Endothelial cell of umbilical vein (primary cell): Measurements from ENCODE around the gene SCARF2. TPM values are rescaled to one million over a fixed set of nuclear protein-coding genes. Genes with fewer than 3 reads are reported as not detected.

Source experiments
- BruUV-seq: library from RNA; stranded (reverse); fragments of 400-500 nt; replicated peaks from 2 replicates; lab custom pipeline; 2021; lab: Mats Ljungman, UMichigan
- CTCF ChIA-PET: fragments of 300-600, 350-600 bp; sonication (Branson Sonifier 250); formaldehyde crosslinking; loops from one replicate; lab custom pipeline; 2021; ENCODE audit warnings: antibody characterized with exemption, inconsistent platforms; lab: Charles Lee
- POLR2A ChIA-PET: fragments of 300-600, 350-600 bp; sonication (Branson Sonifier 250); formaldehyde crosslinking; loops from one replicate; lab custom pipeline; 2021; ENCODE audit warnings: antibody characterized with exemption, inconsistent platforms; lab: Charles Lee
- DNase-seq: peaks from one replicate; pipeline ENCODE4 v3.0.0-alpha.2; 2011; ENCODE audit warnings: low read depth, low spot score
- FAIRE-seq: peaks from 2 replicates; lab custom pipeline; 2011; peaks lifted over from hg19 to GRCh38; lab: Jason Lieb, UNC
- H2AFZ ChIP-seq: 2 replicates; pipeline ENCODE4 v1.6.0; 2012; ENCODE audit warnings: low read depth, low read length, control low read depth, inconsistent platforms
- H3K27ac ChIP-seq: 2 replicates; pipeline ENCODE4 v1.5.1; 2011; ENCODE audit warnings: low read depth, mild to moderate bottlenecking, control low read depth, low read length, moderate library complexity; ENCODE audit not compliant: insufficient read depth
- H3K27me3 ChIP-seq, 2 experiments: 2 replicates each; pipeline versions ENCODE4 v1.6.0 to v1.6.1; 2011; ENCODE audit warnings: low read length in 2 of 2, mixed read lengths in 1 of 2; ENCODE audit not compliant: control insufficient read depth in 2 of 2, insufficient read depth in 2 of 2
- H3K36me3 ChIP-seq, 2 experiments: 2 replicates in 1 of 2; 3 replicates in 1 of 2; pipeline ENCODE4 v1.5.1; 2011; ENCODE audit warnings: low read length in 2 of 2, mild to moderate bottlenecking in 1 of 2, moderate library complexity in 1 of 2; ENCODE audit not compliant: control insufficient read depth in 2 of 2, insufficient read depth in 2 of 2; ENCODE audit errors: extremely low read depth in 1 of 2
- H3K4me1 ChIP-seq: 3 replicates; pipeline ENCODE4 v1.5.1; 2011; ENCODE audit warnings: mild to moderate bottlenecking, low read length; ENCODE audit not compliant: control insufficient read depth, insufficient read depth; ENCODE audit errors: extremely low read depth
- H3K4me2 ChIP-seq: 2 replicates; pipeline ENCODE4 v1.6.1; 2011; ENCODE audit warnings: low read length, control low read depth, mixed read lengths; ENCODE audit not compliant: insufficient read depth
- H3K4me3 ChIP-seq, 3 experiments: fragments of 200-600 bp in 1 of 3; sonication (generic), shearing (Covaris generic) in 1 of 3; replicated peaks in 1 of 3; 2 replicates each; pipeline ENCODE4 v1.5.1; 2011 to 2016; ENCODE audit warnings: control low read depth in 3 of 3, low read length in 3 of 3, mild to moderate bottlenecking in 2 of 3, inconsistent platforms in 1 of 3, low read depth in 1 of 3, moderate library complexity in 1 of 3; ENCODE audit not compliant: insufficient read depth in 1 of 3
- H3K79me2 ChIP-seq: 2 replicates; pipeline ENCODE4 v1.6.0; 2012; ENCODE audit warnings: low read length, inconsistent platforms; ENCODE audit not compliant: control insufficient read depth, insufficient read depth
- H3K9ac ChIP-seq: replicated peaks from 2 replicates; pipeline ENCODE3; 2011; ENCODE audit warnings: low read length, control low read depth; ENCODE audit not compliant: insufficient read depth; ENCODE audit errors: extremely low read depth
- H3K9me1 ChIP-seq: replicated peaks from 3 replicates; pipeline ENCODE4 v1.6.0; 2011; ENCODE audit warnings: mild to moderate bottlenecking, low read length; ENCODE audit not compliant: control insufficient read depth, insufficient read depth; ENCODE audit errors: extremely low read depth
- H3K9me3 ChIP-seq: replicated peaks from 2 replicates; pipeline ENCODE4 v1.5.1; 2012; ENCODE audit warnings: low read length, inconsistent platforms; ENCODE audit not compliant: control insufficient read depth, insufficient read depth
- H4K20me1 ChIP-seq: replicated peaks from 2 replicates; pipeline ENCODE3; 2011; ENCODE audit warnings: mild to moderate bottlenecking, low read length; ENCODE audit not compliant: control insufficient read depth, insufficient read depth; ENCODE audit errors: extremely low read depth
- EZH2 ChIP-seq: IDR thresholded peaks from 2 replicates; pipeline ENCODE4 v1.6.1; 2012; ENCODE audit warnings: borderline replicate concordance, low read depth, mild to moderate bottlenecking, moderate library complexity, low read length, inconsistent platforms; ENCODE audit not compliant: severe bottlenecking
- FOS ChIP-seq: IDR thresholded peaks from 2 replicates; pipeline ENCODE4 v1.6.1; 2011; ENCODE audit warnings: mild to moderate bottlenecking, low read length, moderate library complexity, borderline replicate concordance; ENCODE audit not compliant: insufficient read depth
- GATA2 ChIP-seq: IDR thresholded peaks from 2 replicates; pipeline ENCODE4 v1.7.0; 2011; ENCODE audit warnings: low read depth, mild to moderate bottlenecking, moderate library complexity, mixed read lengths, low read length; ENCODE audit not compliant: insufficient read length, insufficient read depth
- JUN ChIP-seq: IDR thresholded peaks from 2 replicates; pipeline ENCODE4 v1.6.1; 2011; ENCODE audit warnings: borderline replicate concordance, low read depth; ENCODE audit not compliant: insufficient read length, insufficient read depth
- MYC ChIP-seq: IDR thresholded peaks from one replicate; pipeline ENCODE4 v1.6.1; 2011; ENCODE audit warnings: mild to moderate bottlenecking, low read depth, low read length
- POLR2A ChIP-seq: IDR thresholded peaks from 2 replicates; pipeline ENCODE4 v1.6.1; 2012; ENCODE audit warnings: low read depth, mild to moderate bottlenecking, control low read depth, low read length
- POLR2AphosphoS5 ChIP-seq: IDR thresholded peaks from 2 replicates; pipeline ENCODE4 v1.6.1; 2012; ENCODE audit warnings: low read depth, mild to moderate bottlenecking, control low read depth, low read length, moderate library complexity; ENCODE audit not compliant: insufficient read depth
- dilution Hi-C: fragments of 300-500 bp; cut with MboI; formaldehyde crosslinking; loops from one replicate; pipeline ENCODE4 v1.15.0; 2019; ENCODE audit warnings: low sequenced_read_pairs; ENCODE audit not compliant: extremely low pct_ligation_motif_present
- intact Hi-C: fragments of 100-400 bp; cut with micrococcal nuclease; formaldehyde crosslinking; loops from one replicate; pipeline ENCODE4 v1.10.0; 2022
- polyA plus RNA-seq, 4 experiments: library from polyadenylated mRNA; depleted of rRNA in 3 of 4; stranded (reverse) in 3 of 4; unstranded in 1 of 4; fragments of >200 nt; gene quantifications; 2 replicates each; pipeline versions ENCODE4 v1.2.1 to v1.2.3, GENCODE V29; 2011 to 2012; ENCODE audit warnings: missing spikeins in 1 of 4
- total RNA-seq: library from RNA; stranded (reverse); gene quantifications from 2 replicates; pipeline ENCODE4 v1.2.3, GENCODE V29; 2021
- TF ChIP-seq, protein P1 (sequence below): IDR thresholded peaks from 2 replicates; pipeline ENCODE4 v1.6.1; 2011; ENCODE audit not compliant: insufficient read depth, insufficient read length
- TF ChIP-seq, protein P2 (sequence below), 2 donors: IDR thresholded peaks; 1 replicate in 1 of 2; 2 replicates in 1 of 2; pipeline ENCODE4 v1.5.1; 2011; ENCODE audit warnings: low read length in 2 of 2, mild to moderate bottlenecking in 2 of 2, moderate library complexity in 2 of 2, control low read depth in 1 of 2, inconsistent platforms in 1 of 2, low read depth in 1 of 2; ENCODE audit not compliant: insufficient read depth in 1 of 2; ENCODE audit errors: extremely low read depth in 1 of 2

SCARF2 gene
- total and polyA plus RNA-seq, 2 donors (not counting 3 experiments of a cell fraction or from before 2014, with no cell fraction given): 15.7 to 20.1 TPM

DNA sequence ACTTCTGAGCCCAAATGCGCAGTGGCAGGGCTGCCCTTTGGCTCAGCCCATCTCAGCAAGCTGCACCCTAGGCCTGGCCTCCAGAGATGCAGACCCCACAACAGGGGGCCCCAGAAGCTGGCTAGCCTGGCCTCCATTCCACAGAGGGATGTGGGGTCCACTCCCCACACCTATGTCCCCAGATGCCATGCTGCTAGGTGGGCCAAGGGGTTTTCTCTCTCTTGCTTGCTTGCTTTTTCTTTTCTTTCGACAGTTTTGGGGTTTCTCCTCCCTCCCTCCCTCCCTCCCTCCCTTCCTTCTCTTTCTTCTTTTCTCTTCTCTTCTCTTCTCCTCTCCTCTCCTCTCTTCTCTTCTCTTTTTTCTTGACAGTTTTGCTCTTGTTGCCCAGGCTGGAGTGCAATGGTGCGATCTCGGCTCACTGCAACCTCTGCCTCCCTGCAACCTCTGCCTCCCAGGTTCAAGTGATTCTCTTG, 9.6 kb downstream of the SCARF2 start:
- DNase-seq: no peak
- Histone ChIP-seq H2AFZ (no peak overlapping the region), H3K9me1 (no peaks in the 10 kb centered on the region), H3K79me2 (no peaks in the 10 kb centered on the region), H3K36me3 (peaks cover 4 to 18% of the 10 kb centered on the region in 2 experiments), H4K20me1 (peaks cover 2% of the 10 kb centered on the region), H3K27me3 (no peaks in the 10 kb centered on the region), H3K4me3 (no peak overlapping the region), H3K4me1 (peaks cover 4% of the 10 kb centered on the region), H3K4me2 (no peak overlapping the region), H3K9ac (no peak overlapping the region), H3K9me3 (no peaks in the 10 kb centered on the region), H3K27ac (no peak overlapping the region)
- dilution Hi-C loops (no loop called here), intact Hi-C loops (no loop called here)
- ChIA-PET POLR2A (no interaction called here), CTCF (interaction anchor here (1.0 to 2.6 kb wide), 3 partner anchors 10 to 29 kb away, joined by 3 to 23 read pairs (median 3); no protein-coding TSS in a partner anchor)
- no peak for FAIRE-seq
- no peak for TF ChIP-seq EZH2
- no peak for TF ChIP-seq POLR2A
- no peak for TF ChIP-seq POLR2AphosphoS5
- TF ChIP-seq, protein P1, sequence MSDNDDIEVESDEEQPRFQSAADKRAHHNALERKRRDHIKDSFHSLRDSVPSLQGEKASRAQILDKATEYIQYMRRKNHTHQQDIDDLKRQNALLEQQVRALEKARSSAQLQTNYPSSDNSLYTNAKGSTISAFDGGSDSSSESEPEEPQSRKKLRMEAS: no peak
- TF ChIP-seq, protein P2, sequence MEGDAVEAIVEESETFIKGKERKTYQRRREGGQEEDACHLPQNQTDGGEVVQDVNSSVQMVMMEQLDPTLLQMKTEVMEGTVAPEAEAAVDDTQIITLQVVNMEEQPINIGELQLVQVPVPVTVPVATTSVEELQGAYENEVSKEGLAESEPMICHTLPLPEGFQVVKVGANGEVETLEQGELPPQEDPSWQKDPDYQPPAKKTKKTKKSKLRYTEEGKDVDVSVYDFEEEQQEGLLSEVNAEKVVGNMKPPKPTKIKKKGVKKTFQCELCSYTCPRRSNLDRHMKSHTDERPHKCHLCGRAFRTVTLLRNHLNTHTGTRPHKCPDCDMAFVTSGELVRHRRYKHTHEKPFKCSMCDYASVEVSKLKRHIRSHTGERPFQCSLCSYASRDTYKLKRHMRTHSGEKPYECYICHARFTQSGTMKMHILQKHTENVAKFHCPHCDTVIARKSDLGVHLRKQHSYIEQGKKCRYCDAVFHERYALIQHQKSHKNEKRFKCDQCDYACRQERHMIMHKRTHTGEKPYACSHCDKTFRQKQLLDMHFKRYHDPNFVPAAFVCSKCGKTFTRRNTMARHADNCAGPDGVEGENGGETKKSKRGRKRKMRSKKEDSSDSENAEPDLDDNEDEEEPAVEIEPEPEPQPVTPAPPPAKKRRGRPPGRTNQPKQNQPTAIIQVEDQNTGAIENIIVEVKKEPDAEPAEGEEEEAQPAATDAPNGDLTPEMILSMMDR (IDR thresholded peaks at IDR 0.05; ENCODE audit: extremely low read depth in 1 of 2, insufficient read depth in 1 of 2, low read depth in 1 of 2, low read length in 2 of 2): no peak
- TF ChIP-seq GATA2: no peak
- TF ChIP-seq MYC: no peak
- TF ChIP-seq FOS: no peak
- TF ChIP-seq JUN: no peak
- no TSS peak for BruUV-seq
